CD4-positive, CD25-positive, alpha-beta regulatory T cell (primary cell): ENCODE measurements around the gene ABHD1. TPM values are rescaled to one million over a fixed set of nuclear protein-coding genes. Genes with fewer than 3 reads are reported as not detected.

Source experiments
- ATAC-seq, 2 donors: fragments of 150-1000 bp; cut with Tn5 transposase; one replicate each; pipeline ENCODE4 v1.10.0; 2021; ENCODE audit warnings: low read depth in 2 of 2, moderate number of reproducible peaks in 2 of 2, moderate library complexity in 1 of 2
- DNase-seq, 3 donors: peaks; one replicate each; pipeline versions ENCODE4 v3.0.0 to v3.0.0-alpha.2; 2012 to 2022; ENCODE audit warnings: mixed read lengths in 1 of 3
- H3K27ac ChIP-seq: one replicate; pipeline ENCODE4 v1.7.0; 2013; ENCODE audit warnings: mild to moderate bottlenecking, low read length; ENCODE audit not compliant: insufficient read depth, poor library complexity, severe bottlenecking
- H3K27me3 ChIP-seq: one replicate; pipeline ENCODE4 v1.7.0; 2013; ENCODE audit warnings: low read length; ENCODE audit not compliant: control insufficient read depth, insufficient read depth
- H3K36me3 ChIP-seq: one replicate; pipeline ENCODE4 v1.7.0; 2013; ENCODE audit warnings: mild to moderate bottlenecking, low read length, moderate library complexity; ENCODE audit not compliant: control insufficient read depth, insufficient read depth
- H3K4me1 ChIP-seq: 2 replicates; pipeline ENCODE4 v1.7.0; 2013; ENCODE audit warnings: mild to moderate bottlenecking, low read length; ENCODE audit not compliant: insufficient read depth, control insufficient read depth, poor library complexity, severe bottlenecking
- H3K4me3 ChIP-seq: one replicate; pipeline ENCODE4 v1.7.0; 2013; ENCODE audit warnings: low read depth, mild to moderate bottlenecking, low read length, moderate library complexity
- H3K9me3 ChIP-seq, 2 experiments: 1 replicate in 1 of 2; 2 replicates in 1 of 2; pipeline ENCODE4 v1.7.0; 2013; ENCODE audit warnings: low read length in 2 of 2, mild to moderate bottlenecking in 1 of 2, moderate library complexity in 1 of 2; ENCODE audit not compliant: control insufficient read depth in 2 of 2
- H3K27ac Mint-ChIP-seq, 3 donors: one replicate each; pipeline ENCODE4 v1.8.0; 2020 to 2022; ENCODE audit warnings: mild to moderate bottlenecking in 3 of 3, mixed read lengths in 3 of 3, moderate library complexity in 2 of 3
- H3K27me3 Mint-ChIP-seq: one replicate; pipeline ENCODE4 v1.8.0; 2022; ENCODE audit warnings: mild to moderate bottlenecking, mixed read lengths
- H3K36me3 Mint-ChIP-seq: one replicate; pipeline ENCODE4 v1.8.0; 2020; ENCODE audit warnings: mixed read lengths
- H3K4me1 Mint-ChIP-seq, 4 donors: one replicate each; pipeline ENCODE4 v1.8.0; 2020 to 2022; ENCODE audit warnings: mixed read lengths in 4 of 4, mild to moderate bottlenecking in 1 of 4
- H3K4me3 Mint-ChIP-seq, 4 donors: one replicate each; pipeline ENCODE4 v1.8.0; 2020 to 2022; ENCODE audit warnings: mild to moderate bottlenecking in 4 of 4, mixed read lengths in 4 of 4, moderate library complexity in 3 of 4
- H3K9me3 Mint-ChIP-seq, 7 donors: one replicate each; pipeline ENCODE4 v1.8.0; 2020 to 2022; ENCODE audit warnings: mixed read lengths in 7 of 7, mild to moderate bottlenecking in 3 of 7, moderate library complexity in 2 of 7
- polyA plus RNA-seq, 4 donors: library from polyadenylated mRNA; unstranded; fragments of 300-500 nt; fragmentation: Illumina TruSeq; gene quantifications; one replicate each; pipeline ENCODE4 v1.2.3, GENCODE V29; 2021
- total RNA-seq: library from RNA; stranded (reverse); gene quantifications from one replicate; pipeline ENCODE4 v1.2.3, GENCODE V29; 2022

The ABHD1 gene
- total and polyA plus RNA-seq, 5 donors from 2014 or later = 0.21 to 1.7 (median 0.89) TPM

DNA sequence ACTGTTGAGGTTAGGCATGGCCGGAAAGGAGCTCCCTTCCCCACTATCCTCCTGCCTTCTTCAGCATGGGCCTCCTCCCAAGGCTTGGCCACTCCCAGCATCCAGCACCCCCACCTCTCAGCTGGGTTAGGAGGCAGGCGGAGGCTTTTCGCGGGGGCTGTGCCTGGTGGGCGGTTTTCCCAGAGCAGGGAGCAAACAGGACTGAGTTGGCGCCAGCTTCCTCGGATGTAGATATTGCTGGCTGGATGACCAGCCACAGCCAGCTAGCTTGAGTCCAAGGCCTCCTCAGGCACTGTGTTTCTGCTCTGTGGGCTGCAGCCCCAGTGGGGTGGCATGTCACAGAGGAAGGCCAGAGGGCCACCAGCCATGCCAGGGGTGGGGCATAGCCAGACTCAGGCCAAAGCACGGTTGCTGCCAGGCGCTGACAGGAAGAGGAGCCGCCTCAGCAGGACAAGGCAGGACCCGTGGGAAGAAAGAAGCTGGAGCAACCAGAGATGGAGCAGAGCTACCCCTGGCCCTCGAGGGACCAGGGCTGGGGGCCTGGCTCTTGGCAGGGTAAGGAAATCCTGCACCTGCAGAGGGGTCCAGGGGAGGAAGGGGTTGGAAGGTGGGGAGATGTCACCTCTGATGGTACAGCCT lies 25.3 kb downstream of the ABHD1 start, which contains the start of gene TCF23:
TCF23 (plus strand) TSS at position 204 of the 639 bp plus-strand sequence; CDS start at position 334, 130 bp downstream.
- Mint-ChIP-seq H3K27ac (no peak within 1 kb of the TSS), H3K27me3 (peaks cover 14% of the 10 kb centered on the region), H3K9me3 (peaks cover 0 to 2% (median 0%) of the 10 kb centered on the region in 7 donors), H3K4me3 (no peak within 1 kb of the TSS), H3K36me3 (no peaks in the 10 kb centered on the region), H3K4me1 (no peaks in the 10 kb centered on the region)
- Histone ChIP-seq H3K36me3 (no peaks in the 10 kb centered on the region), H3K9me3 (no peaks in the 10 kb centered on the region), H3K27ac (no peak within 1 kb of the TSS), H3K27me3 (peaks cover 2% of the 10 kb centered on the region), H3K4me3 (no peak within 1 kb of the TSS), H3K4me1 (no peaks in the 10 kb centered on the region)
- DNase-seq (no peak), ATAC-seq (no peak)

DNA sequence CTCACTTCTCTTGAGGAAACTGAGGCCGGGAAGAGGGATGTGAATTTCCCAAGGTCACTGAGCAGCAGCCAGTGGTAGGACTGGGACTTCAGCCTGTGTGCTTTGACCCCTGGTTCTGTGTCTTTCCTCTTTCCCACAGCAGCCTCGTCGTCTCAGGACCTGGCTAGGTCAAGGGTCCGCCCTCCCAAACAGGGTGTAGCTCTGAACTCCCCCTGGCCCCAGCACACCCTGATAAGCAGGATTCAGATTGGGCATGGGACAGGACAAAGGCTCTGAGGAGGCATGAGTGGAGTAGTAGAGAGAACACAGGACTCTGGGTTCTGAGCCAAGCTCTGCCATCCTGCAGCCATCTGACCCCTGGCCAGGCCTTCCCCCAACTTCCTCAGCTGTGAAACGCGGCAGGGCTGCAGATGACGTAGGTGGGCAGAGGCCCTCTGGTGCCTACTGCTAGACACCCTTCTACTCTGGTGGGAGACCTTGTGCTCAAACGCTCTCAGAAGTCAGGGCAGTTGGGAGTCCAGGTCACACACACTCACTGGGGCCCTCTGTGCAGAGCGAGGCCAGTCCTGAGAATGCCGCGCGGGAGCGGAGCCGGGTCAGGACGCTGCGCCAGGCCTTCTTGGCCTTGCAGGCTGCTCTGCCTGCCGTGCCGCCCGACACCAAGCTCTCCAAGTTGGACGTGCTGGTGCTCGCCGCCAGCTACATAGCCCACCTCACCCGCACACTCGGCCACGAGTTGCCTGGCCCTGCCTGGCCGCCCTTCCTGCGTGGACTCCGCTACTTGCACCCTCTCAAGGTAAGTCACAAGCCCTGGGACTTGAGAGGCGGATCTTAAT lies 26.2 kb downstream of the ABHD1 start:
- H3K36me3 ChIP-seq = no peaks in the 10 kb centered on the region
- DNase-seq = no peak
- peaks cover 2% of the 10 kb centered on the region for H3K27me3 ChIP-seq
- Mint-ChIP-seq H3K4me1 (no peaks in the 10 kb centered on the region), H3K36me3 (no peaks in the 10 kb centered on the region), H3K4me3 (no peak overlapping the region), H3K27me3 (peaks cover 14% of the 10 kb centered on the region), H3K27ac (no peak overlapping the region), H3K9me3 (no peaks in the 10 kb centered on the region)
- H3K4me3 ChIP-seq = no peak overlapping the region
- no peak for ATAC-seq
- H3K9me3 ChIP-seq = no peaks in the 10 kb centered on the region
- H3K27ac ChIP-seq = no peak overlapping the region
- H3K4me1 ChIP-seq = no peaks in the 10 kb centered on the region

DNA sequence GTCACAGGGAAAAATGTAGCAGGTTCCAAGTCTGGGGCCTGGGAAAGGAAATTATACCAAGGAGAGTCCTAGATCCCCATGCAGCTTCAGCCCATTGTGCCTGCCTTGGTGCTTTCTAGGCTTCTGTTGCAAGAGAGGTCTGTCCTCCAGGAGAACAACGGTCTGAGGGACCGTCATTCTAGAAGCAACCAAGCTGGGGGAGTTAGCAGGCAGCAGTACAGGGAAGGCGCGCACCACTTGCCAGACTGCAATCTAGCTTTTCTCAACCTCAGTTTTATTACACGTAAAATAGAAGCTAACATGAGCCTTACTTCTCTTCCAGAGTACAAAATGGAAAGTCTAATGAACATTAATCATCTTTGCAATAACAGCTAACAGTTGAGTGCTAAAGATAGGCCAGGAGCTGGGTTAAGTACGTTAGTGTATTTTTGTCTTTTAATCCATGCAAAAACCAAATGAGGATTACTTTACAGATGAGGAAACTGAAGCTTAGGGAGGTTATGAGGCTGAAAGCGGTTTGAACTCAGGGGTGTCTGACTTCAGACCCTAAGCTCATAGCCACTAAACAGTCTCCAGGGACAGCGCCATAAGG lies 27.1 kb downstream of the ABHD1 start:
- H3K4me3 Mint-ChIP-seq = no peak overlapping the region
- peaks cover 14% of the 10 kb centered on the region for H3K27me3 Mint-ChIP-seq
- no peaks in the 10 kb centered on the region for H3K4me1 Mint-ChIP-seq
- no peaks in the 10 kb centered on the region for H3K4me1 ChIP-seq
- ATAC-seq (no peak), DNase-seq (no peak)
- peaks cover 2% of the 10 kb centered on the region for H3K27me3 ChIP-seq
- H3K9me3 Mint-ChIP-seq = no peaks in the 10 kb centered on the region
- H3K36me3 Mint-ChIP-seq = no peaks in the 10 kb centered on the region
- H3K36me3 ChIP-seq = no peaks in the 10 kb centered on the region
- no peak overlapping the region for H3K4me3 ChIP-seq
- no peak overlapping the region for H3K27ac ChIP-seq
- no peaks in the 10 kb centered on the region for H3K9me3 ChIP-seq
- no peak overlapping the region for H3K27ac Mint-ChIP-seq

DNA sequence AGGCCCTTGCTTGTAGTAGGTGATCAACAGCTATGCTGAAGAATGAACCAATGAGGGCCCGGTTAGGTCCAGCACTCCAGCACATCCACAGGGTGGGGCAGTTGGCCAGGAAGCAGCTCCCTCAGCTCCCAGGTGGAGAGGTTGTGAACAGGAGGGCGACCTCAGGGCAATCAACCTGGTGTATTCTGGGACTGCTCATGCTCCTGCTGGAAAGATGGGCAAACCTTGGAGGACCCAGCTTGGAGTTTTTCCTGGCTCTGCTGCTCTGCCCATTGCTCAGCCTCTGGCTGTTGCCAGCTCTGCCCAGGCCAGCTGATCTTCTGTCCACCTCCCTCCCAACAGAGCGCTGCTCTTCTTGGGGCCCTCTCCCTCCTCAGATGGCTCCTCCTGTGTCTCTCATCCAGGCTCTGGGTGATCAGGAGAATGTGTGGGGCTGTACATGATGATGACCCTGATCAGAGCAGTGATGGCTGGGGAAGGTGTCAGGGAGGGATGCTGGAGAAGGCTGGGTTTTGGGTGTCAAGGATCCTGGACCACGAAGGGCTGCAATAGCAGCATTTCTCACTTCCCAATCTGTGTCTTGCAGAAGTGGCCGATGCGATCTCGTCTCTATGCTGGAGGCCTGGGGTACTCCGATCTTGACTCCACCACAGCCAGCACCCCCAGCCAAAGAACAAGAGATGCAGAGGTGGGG lies 28.6 kb downstream of the ABHD1 start:
- H3K9me3 Mint-ChIP-seq = no peaks in the 10 kb centered on the region
- no peak overlapping the region for H3K4me3 Mint-ChIP-seq
- Histone ChIP-seq H3K9me3 (no peaks in the 10 kb centered on the region), H3K27ac (no peak overlapping the region), H3K27me3 (no peaks in the 10 kb centered on the region), H3K4me1 (no peaks in the 10 kb centered on the region), H3K4me3 (no peak overlapping the region), H3K36me3 (no peaks in the 10 kb centered on the region)
- peak overlapping the region in 1 of 3 donors; percentile 63 for H3K27ac Mint-ChIP-seq
- H3K36me3 Mint-ChIP-seq = no peaks in the 10 kb centered on the region
- peaks cover 14% of the 10 kb centered on the region for H3K27me3 Mint-ChIP-seq
- no peak for ATAC-seq
- H3K4me1 Mint-ChIP-seq = no peaks in the 10 kb centered on the region
- DNase-seq = no peak

DNA sequence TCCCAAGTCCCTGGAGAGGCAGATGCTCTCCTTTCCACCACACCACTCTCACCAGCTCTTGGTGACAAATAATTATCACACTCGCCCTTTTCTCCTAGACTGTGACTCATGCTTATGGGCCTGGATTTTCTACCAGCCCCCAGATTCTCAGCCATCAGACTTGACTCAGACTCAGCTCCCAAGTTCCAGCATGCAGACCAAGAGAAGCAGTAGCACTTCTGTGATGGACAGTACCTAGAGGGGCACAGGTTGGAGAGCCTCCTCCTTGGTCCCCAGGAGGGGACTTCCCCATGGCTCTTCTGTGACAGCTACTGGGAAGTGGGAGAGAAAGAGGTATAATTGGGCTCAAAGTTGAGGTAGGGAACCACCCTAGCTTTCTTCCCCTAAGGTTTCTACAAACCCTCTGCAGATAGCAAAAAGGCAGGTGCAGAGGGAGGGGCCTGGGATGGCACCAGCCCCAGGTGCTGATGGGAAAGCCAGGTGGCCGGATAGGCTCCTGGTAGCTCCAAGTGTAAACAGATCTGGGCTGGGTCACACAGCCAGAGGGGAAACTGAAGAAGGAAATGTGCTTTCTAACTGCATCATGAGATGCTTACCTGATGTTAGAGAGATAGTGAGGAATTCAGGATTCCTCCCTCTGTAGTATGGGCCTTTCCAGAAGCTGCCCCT lies 29.3 kb downstream of the ABHD1 start:
- no peaks in the 10 kb centered on the region for H3K27me3 ChIP-seq
- H3K4me3 ChIP-seq = no peak overlapping the region
- no peak overlapping the region for H3K27ac ChIP-seq
- H3K27me3 Mint-ChIP-seq = peaks cover 14% of the 10 kb centered on the region
- DNase-seq (no peak), ATAC-seq (no peak)
- H3K4me1 Mint-ChIP-seq = no peaks in the 10 kb centered on the region
- H3K36me3 Mint-ChIP-seq = no peaks in the 10 kb centered on the region
- no peaks in the 10 kb centered on the region for H3K4me1 ChIP-seq
- H3K36me3 ChIP-seq = no peaks in the 10 kb centered on the region
- H3K9me3 ChIP-seq = no peaks in the 10 kb centered on the region
- no peak overlapping the region for H3K4me3 Mint-ChIP-seq
- H3K27ac Mint-ChIP-seq = no peak overlapping the region
- H3K9me3 Mint-ChIP-seq = no peaks in the 10 kb centered on the region

DNA sequence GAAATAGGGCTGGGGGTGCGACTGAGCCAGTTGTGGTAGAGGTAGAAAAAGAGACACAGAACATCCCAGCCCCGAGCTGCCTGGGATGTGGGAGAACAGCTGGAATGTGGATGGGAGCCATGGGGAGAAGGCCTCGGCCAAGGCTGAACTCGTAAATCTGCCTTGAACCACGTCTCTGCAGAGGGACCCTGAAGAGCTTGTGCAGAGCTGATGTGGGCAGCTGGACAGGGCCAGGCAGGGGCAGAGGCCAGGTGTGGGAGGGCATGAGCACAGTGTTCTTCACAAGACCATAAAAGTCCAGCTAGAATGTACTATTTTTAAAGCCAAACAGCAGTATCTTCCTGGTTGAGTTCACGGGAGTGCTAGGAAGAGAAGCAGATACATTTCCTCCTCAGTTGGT lies 30.9 kb downstream of the ABHD1 start:
- H3K4me1 Mint-ChIP-seq = peaks cover 0 to 3% (median 0%) of the 10 kb centered on the region in 4 donors
- H3K36me3 ChIP-seq = no peaks in the 10 kb centered on the region
- H3K4me3 Mint-ChIP-seq = no peak overlapping the region
- no peaks in the 10 kb centered on the region for H3K9me3 ChIP-seq
- no peaks in the 10 kb centered on the region for H3K27me3 ChIP-seq
- H3K27me3 Mint-ChIP-seq = peaks cover 10% of the 10 kb centered on the region
- H3K4me3 ChIP-seq = no peak overlapping the region
- peaks cover 0 to 2% (median 0%) of the 10 kb centered on the region in 7 donors for H3K9me3 Mint-ChIP-seq
- H3K27ac Mint-ChIP-seq = no peak overlapping the region
- no peaks in the 10 kb centered on the region for H3K4me1 ChIP-seq
- H3K27ac ChIP-seq = no peak overlapping the region
- DNase-seq (no peak), ATAC-seq (no peak)
- H3K36me3 Mint-ChIP-seq = no peaks in the 10 kb centered on the region

DNA sequence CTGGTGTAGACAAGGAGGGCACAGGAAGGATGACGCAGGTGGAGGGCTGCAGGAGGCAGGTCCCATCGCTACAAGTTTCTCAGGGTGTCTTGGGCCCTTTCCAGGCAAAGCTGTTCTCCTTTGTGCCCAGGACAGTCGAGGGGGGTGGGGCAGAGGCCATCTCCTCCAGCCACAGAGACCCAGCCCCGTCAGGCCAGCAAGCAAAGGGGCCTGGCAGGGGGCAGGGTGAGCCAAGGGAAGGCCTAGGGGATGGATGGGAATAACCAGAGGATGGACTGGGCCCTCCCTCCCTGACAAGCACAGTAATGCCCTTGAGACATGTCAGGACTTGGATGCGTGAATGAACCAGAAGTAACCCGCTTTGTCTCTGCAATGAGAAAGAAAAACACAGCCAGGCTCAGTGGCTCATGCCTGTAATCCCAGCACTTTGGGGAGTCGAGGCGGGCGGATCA lies 31.5 kb downstream of the ABHD1 start:
- no peak overlapping the region for H3K27ac Mint-ChIP-seq
- no peak for DNase-seq
- Histone ChIP-seq H3K36me3 (no peaks in the 10 kb centered on the region), H3K27me3 (no peaks in the 10 kb centered on the region), H3K4me1 (no peaks in the 10 kb centered on the region), H3K4me3 (no peak overlapping the region), H3K27ac (no peak overlapping the region), H3K9me3 (no peaks in the 10 kb centered on the region)
- peaks cover 0 to 3% (median 0%) of the 10 kb centered on the region in 4 donors for H3K4me1 Mint-ChIP-seq
- no peaks in the 10 kb centered on the region for H3K36me3 Mint-ChIP-seq
- H3K27me3 Mint-ChIP-seq = peaks cover 13% of the 10 kb centered on the region
- H3K9me3 Mint-ChIP-seq = peaks cover 0 to 2% (median 0%) of the 10 kb centered on the region in 7 donors
- H3K4me3 Mint-ChIP-seq = no peak overlapping the region
- ATAC-seq = no peak
